ENCODE data around the gene MAP7. TPM values are rescaled to one million over a fixed set of nuclear protein-coding genes. Genes with fewer than 3 reads are reported as not detected.
"Not testable (repeated sequence)": the region's sequence is repeated elsewhere in the genome, so short reads cannot be mapped to it uniquely, and the experiment has no call there.

The MAP7 gene
- total RNA-seq, 2 donors from 2014 or later = 69.4 to 74.3 TPM

GRCh38 chr6:136500414-136500813 is 49.8 kb downstream of the MAP7 start:
- no peaks in the 10 kb centered on the region for H3K27me3 ChIP-seq
- no peaks in the 10 kb centered on the region for H3K4me1 ChIP-seq
- no peaks in the 10 kb centered on the region for H3K9me3 ChIP-seq
- no peak overlapping the region for H3K9ac ChIP-seq (ENCODE audit: low read depth in 2 of 2, low read length in 2 of 2)
- TF ChIP-seq CTCF (IDR thresholded peaks at IDR 0.05) = no peak
- no peaks in the 10 kb centered on the region for H3K36me3 ChIP-seq
- DNase-seq = no peak
- no peak overlapping the region for H3K27ac ChIP-seq
- no peak overlapping the region for H3K4me3 ChIP-seq
- intact Hi-C loops (cut with DNase I) = no loop called here

- Histone ChIP-seq H3K9ac (ENCODE audit: low read depth in 2 of 2, low read length in 2 of 2) (no peak overlapping the region), H3K27ac (no peak overlapping the region), H3K4me1 (no peaks in the 10 kb centered on the region), H3K9me3 (no peaks in the 10 kb centered on the region), H3K36me3 (no peaks in the 10 kb centered on the region), H3K4me3 (no peak overlapping the region), H3K27me3 (no peaks in the 10 kb centered on the region)
- intact Hi-C loops (cut with DNase I) = no loop called here
- no peak for TF ChIP-seq CTCF (IDR thresholded peaks at IDR 0.05)
- DNase-seq = no peak
Observed at GRCh38 chr6:136499370-136499769, 50.9 kb downstream of the MAP7 start.

GRCh38 chr6:136496449-136496848 is 53.8 kb downstream of the MAP7 start:
- H3K9ac ChIP-seq (ENCODE audit: low read depth in 2 of 2, low read length in 2 of 2); H3K27ac ChIP-seq; DNase-seq; H3K27me3 ChIP-seq; H3K4me3 ChIP-seq; H3K9me3 ChIP-seq; intact Hi-C loops (cut with DNase I); H3K36me3 ChIP-seq; H3K4me1 ChIP-seq: not testable (repeated sequence)

GRCh38 chr6:136494710-136495109 is 55.5 kb downstream of the MAP7 start:
- no peak overlapping the region for H3K9ac ChIP-seq (ENCODE audit: low read depth in 2 of 2, low read length in 2 of 2)
- H3K4me1 ChIP-seq = no peaks in the 10 kb centered on the region
- H3K4me3 ChIP-seq = no peak overlapping the region
- H3K9me3 ChIP-seq = no peaks in the 10 kb centered on the region
- no peak for TF ChIP-seq CTCF (IDR thresholded peaks at IDR 0.05)
- H3K27ac ChIP-seq = no peak overlapping the region
- DNase-seq = no peak
- intact Hi-C loops (cut with DNase I) = no loop called here
- H3K27me3 ChIP-seq = no peaks in the 10 kb centered on the region
- no peaks in the 10 kb centered on the region for H3K36me3 ChIP-seq

GRCh38 chr6:136494059-136494458 is 56.2 kb downstream of the MAP7 start:
- H3K4me1 ChIP-seq = no peaks in the 10 kb centered on the region
- H3K4me3 ChIP-seq = no peak overlapping the region
- no peak overlapping the region for H3K9ac ChIP-seq (ENCODE audit: low read depth in 2 of 2, low read length in 2 of 2)
- no peak for TF ChIP-seq CTCF (IDR thresholded peaks at IDR 0.05)
- DNase-seq = no peak
- H3K36me3 ChIP-seq = no peaks in the 10 kb centered on the region
- intact Hi-C loops (cut with DNase I) = no loop called here
- H3K27me3 ChIP-seq = no peaks in the 10 kb centered on the region
- H3K9me3 ChIP-seq = no peaks in the 10 kb centered on the region
- no peak overlapping the region for H3K27ac ChIP-seq

GRCh38 chr6:136492409-136492808 is 57.8 kb downstream of the MAP7 start:
- Histone ChIP-seq H3K4me1 (no peaks in the 10 kb centered on the region), H3K9ac (ENCODE audit: low read depth in 2 of 2, low read length in 2 of 2) (no peak overlapping the region), H3K36me3 (no peaks in the 10 kb centered on the region), H3K27ac (no peak overlapping the region), H3K4me3 (no peak overlapping the region), H3K27me3 (no peaks in the 10 kb centered on the region), H3K9me3 (no peaks in the 10 kb centered on the region)
- no peak for DNase-seq
- intact Hi-C loops (cut with DNase I) = no loop called here
- TF ChIP-seq CTCF (IDR thresholded peaks at IDR 0.05) = no peak
